Stimulated activated CD4-positive, alpha-beta T cell treated with anti-CD3 and anti-CD28 coated beads, Interleukin-1b, Interleukin-23, amount 100 ng/mL, for 1 hour (primary cell): ENCODE measurements around the gene SCMH1.
"Not testable (repeated sequence)": the region's sequence is repeated elsewhere in the genome, so short reads cannot be mapped to it uniquely, and the experiment has no call there.

ENCODE experiments used
- DNase-seq, 2 donors: peaks; one replicate each; pipeline ENCODE4 v3.0.0-alpha.2; 2020; ENCODE audit warnings: low read depth in 2 of 2

Gene SCMH1

DNA sequence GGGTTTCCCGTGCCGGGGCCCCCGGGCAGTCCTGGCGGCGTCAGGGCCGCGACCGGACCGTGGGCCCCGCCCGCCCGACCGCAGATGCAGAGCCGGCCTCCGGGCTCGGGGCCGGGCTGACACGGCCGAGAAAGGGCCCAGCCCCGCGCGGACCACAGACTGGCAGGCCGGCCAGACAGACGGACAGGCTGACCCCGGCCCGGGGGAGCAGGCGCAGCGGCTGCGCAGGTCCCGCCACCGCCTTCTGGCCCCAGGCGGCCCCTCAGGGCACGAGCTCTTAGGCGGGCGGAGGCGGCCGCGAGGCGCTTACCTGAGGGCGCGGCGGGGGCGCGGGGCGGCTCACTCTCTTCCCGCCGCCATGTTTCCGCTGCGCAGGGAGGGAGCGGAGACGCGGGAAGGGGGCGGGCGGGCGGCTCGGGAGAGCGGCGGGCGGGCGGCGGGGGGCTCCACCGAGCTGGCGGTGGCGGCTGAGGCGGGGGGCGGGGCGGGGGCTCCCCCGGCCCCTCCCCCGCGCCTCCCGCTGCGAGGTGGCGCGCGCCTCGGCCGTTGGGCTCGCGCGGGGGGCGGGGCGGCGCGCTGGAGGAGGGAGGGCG is at the start of gene SCMH1:
TSS of gene SCMH1 (minus strand) at position 558 of the 593 bp plus-strand sequence. CDS start 56,173 bp downstream, outside the sequence.
- DNase-seq = peak; percentile 7 to 32

DNA sequence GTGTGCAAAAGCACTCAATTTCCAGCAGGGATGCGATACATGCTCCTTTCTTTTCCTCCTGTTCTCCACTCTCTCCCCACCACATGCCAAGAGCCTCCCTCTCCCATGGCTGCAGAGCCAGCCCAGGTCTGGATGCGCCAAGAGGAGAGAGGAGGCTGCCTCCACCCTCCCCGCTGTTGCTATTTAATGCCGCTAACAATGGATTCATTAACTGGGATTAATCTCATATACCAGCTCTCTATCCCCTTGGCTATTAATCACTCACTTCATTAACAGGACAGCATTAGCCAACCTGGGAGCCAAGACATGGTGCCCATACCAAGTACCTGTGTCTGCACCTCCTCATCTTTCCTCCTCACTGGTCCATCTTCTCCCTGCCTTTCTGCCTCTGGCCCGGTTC is 49.1 kb upstream of the SCMH1 start:
- no peak for DNase-seq

DNA sequence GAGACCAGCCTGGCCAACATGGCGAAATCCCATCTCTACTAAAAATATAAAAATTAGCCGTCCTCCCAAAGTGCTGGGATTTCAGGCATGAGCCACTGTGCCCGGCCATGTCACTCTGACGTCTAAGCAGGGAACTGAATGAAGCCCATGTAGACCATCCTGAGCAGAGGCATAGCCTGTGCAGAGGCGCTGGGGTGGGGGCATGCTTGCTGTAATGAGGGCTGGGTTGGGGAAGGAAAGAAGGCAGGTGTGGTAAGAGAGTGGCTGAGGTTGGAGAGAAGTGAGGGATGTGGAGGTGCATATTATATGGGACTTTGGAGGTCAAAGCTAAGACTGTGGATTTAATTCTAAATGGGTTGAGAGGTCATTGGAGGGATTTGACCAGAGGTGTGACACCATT is 47.1 kb upstream of the SCMH1 start:
- no peak for DNase-seq

DNA sequence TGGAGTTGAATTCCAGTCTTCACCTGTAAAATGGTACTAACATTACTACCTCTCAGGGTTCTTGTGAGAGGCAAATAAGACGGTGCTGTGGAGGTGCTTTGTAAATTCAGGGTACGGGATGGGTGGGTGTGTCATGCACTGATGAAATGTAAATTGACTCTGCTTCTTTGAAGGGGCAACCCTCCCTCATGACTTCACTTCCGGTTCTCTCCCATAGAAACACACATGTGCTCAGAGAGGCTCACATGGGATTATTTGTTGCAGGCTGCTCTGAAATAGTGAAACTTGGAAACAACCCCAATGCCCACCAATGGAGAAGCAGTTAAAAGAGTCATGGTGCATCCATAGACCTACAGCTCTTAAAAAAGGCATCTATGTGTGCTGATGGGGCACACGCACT is 44.9 kb upstream of the SCMH1 start:
- no peak for DNase-seq

DNA sequence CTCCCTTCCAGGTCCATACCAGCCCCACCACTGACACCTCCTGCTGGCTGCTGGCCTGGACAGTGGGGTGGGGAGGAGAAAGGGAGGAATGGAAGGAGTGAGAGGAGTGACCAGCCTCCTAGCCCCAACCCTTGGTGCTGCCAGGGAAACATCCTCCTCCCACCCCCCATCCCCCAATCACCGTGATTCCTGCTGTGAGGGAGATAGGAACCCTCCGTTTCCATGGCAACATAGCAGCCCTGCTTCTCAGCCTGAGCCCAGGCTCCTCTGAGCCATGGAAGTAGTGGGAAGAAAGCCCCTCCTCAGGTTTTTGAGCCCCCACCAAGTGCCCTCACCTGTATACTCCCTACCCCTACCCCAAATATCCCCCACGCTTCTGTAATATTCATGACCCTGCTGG is 44.4 kb upstream of the SCMH1 start:
- no peak for DNase-seq

DNA sequence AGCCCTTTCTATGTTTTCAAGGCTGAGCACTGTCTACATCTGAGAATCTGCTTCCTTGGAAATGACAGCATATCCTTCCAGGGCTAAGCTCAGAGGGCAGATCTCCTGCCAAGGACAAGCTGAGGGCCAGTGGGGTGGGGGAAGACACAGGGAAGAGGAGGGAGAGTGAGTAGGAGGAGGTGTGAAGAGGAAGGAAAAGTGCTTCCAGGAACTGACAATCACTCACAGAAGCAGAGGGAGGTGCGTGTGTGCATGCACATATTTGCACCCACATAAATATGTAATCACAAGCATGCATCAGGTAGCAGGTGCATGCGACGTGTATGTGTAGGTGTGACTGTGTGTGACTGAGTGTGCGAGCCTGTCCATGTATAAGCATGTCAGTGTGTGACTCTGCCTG is 43.7 kb upstream of the SCMH1 start:
- no peak for DNase-seq

DNA sequence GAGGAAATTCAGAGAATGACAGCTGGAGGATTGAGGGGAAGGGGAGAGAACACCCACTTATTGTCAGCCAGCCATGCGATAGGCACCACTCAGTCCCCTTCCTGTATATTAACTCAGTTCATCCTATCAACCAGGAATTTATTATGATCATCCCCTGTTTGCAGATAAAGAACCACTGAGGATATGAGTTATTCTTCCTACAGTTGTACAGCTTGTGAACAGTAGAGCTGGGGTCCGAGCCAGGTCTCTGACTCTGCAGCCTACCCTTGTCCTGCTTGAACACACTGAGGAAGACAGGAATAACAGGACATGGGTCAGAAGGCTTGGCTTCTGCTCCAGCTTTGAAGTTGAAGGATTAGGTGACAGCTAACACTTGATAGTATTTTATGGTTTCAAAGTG is 42.0 kb upstream of the SCMH1 start:
- no peak for DNase-seq

DNA sequence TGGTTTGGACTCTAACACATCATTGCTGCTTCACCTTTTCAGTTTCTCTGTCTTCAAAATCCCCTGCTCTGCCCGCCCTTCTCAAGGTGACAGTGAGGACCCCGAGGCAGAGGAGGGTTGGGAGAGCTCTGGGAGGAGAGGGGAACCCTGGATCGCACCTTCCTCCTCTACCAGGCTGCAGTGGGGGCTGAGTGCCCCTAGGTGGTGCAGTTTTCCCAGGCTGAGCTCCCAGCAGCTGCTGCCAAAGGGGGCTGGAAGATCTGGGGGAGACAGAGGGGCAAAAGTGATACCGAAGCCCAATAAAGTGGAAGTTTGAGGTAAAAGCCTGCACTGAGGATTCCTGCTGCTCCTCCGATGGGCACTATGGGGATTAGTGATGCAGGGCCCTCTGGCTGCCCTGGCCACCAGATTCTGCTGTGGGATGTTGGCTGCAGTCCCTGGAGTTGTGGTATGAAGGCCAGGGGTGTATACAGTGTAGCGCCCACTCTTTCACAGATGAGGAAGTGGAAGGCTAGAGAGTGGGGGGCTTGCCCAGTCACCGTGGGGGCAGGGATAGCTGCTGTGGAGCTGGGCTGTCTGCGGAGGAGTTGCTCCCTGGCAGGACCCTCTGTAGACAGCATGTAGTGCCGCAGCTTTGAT is 40.7 kb upstream of the SCMH1 start:
- DNase-seq = no peak

DNA sequence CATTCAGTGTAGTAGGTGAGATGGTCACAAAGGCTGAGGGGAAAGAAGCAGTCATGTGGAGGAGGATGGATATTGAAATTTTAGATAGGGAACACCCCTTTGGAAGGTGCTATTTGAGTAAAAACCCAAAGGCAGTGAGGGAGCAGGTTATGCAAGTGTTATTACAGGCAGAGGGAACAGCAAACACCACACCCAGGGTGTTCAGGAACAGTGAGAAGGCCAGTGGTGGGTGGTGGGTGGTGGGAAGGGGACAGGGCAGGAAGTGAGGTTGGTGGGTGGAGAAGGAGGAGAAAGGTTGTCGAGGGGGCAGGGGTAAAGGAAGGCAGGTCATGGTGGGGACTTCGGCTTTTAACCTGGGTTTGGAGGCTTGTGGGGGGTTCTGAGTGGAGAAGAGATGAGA is 39.2 kb upstream of the SCMH1 start:
- no peak for DNase-seq

DNA sequence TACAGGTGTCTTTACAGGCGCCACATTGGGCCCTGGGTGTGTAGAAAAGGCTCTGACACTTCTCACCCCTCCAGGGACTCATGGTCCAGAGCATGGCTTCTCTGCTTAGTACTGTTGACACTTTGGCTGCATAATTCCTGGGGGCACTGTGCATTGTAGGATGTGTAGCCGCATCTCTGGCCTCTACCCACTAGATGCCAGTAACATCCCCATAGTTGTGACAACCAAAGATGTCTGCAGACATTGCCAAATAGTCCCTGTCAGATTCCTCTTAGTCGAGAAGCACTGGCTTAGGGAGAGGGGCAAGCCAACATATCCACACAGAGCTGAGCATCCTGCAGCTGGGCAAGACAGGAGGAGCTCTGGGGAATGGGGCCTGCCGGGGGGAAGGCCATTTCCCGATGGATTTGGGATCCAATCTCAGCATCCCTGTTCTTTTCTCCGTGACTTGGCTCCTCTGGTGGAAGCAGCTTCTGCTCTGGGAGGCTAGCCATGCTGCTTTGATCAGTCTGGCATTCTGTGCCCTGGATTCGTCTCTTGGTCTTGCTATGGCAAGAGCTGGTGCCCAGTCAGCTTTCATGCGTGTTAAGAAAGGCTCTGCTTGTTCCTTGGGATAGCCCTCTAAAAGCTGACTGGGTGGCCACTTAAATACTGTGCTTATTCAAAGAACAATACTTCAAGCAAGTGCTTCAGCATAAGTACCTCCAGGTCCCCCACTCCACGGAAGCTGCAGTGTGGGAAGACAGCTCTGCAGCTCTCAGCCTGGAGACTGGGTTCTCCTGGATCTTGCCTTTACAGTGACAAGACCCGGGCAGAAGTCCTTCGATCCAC is 38.3 kb upstream of the SCMH1 start:
- DNase-seq = no peak

DNA sequence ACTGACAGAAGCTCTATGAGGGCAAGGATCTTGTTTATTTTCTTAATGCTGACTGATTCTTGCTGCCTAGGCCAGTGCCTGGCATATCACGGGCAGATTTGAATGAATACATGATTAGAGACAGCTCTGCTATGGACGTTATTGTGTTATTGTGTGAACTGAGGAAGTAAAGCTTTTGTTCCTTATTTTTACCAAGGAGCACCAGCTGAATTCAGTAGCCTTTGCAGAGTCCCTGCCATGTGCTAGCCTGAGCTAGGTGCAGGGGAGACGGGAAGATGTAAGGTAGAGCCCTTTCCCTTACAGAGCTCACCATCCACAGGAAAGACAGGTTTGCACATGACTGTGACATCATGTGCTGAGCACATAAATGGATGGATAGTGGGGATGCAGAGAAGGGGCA is 36.0 kb upstream of the SCMH1 start:
- DNase-seq = no peak

DNA sequence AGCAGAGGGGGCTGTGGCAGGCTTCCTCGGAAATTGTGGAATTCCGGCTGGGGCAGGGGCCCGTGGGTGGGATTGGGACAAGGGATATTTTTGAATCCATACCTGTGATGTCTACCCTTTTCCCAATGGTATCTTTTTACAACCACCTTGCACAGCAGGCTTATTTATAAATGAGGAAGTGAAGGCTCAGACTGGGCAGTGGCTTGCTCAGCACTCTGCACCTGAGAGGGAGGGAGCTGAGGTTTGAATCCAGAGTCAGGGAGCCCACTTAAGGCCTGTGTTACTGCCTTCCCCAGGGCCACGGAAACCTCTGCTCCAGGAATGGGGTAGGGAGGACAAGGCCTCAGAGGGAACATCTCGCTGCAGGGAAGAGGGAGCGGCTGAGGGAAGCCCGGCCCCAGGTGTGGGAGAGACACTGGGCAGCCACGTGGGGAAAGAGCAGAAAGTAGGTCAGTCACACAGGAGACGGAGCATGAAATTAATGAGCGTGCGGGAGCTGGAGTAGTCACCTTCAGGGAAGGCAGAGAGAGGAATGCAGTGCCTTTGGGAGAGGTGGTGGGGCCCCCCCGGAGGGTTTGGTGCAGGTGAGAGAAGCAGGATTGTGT is 35.4 kb upstream of the SCMH1 start:
- DNase-seq = no peak

DNA sequence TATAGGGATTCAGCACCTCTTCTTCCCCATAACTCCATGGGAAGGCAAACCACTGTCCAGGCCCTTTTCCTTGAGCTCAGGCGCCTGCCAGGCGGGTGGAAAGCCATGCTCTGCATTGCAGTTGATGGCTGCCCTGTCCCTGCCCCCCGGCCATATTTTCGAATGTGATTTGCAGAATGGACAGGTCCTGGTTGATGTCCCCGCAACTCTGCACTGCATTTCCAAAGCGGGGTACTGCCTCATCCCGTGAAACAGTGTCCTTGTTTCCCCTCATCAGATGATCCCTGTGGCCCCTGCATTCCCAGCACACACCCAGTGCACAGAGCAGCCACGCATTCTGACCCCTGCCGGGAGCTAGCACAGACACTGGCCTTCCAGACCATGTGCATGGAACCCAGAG is 33.7 kb upstream of the SCMH1 start:
- no peak for DNase-seq

DNA sequence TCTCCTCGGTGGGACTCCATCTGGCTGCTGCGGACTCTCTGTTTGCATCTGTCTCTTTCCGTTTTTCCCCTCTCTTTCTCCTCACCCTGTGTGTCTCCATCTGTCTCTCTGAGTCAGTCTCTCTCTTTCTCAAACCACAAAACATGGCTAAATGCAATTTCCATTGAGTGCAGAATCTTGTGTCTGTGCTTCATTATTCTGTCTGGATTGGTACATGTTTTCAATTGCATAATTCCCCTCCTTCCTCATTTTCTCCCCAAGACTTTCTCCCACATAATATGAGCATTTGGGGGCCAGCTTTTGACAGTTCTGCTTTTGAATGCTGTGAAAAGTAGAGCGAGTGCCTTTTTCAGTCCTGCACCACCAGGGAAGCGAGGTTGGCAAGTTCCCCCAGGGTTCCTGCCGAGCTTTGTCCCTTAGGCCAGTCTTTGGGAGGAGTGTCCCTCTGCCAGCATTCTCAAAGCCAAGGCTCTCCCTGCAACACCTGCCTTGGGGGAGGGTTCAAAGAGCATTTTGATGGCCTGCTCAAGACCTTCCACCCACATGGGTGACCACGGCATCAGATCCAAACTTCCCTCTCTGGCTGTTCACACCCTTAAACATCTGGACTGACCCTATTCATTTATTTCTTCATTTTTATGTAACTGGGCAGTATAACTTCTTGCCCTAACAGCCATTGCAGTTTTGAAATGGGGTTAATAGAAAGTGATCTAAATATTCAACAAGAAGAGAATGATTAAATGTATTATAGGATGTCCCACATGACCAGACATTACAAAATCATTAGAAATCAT is 32.8 kb upstream of the SCMH1 start:
- DNase-seq = no peak

DNA sequence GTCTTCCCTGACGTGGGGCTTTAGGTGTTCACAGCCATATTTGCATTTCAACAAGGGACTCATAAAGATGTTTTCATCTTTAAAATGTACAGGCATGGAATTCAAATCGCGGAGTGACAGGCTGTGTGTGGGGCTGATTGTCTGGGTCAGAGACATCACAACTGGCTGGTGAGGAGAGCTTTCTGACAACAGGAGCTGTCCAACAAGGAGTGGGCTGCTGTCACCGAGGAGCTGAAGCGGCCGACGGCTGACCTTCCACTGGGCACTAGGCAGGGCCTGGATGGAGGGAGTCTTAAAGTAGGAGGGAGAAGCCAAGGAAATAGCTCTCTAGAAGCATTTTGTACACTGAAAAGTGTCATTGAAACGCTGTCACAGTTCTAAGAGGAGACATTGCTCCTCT is 30.5 kb upstream of the SCMH1 start:
- no peak for DNase-seq

DNA sequence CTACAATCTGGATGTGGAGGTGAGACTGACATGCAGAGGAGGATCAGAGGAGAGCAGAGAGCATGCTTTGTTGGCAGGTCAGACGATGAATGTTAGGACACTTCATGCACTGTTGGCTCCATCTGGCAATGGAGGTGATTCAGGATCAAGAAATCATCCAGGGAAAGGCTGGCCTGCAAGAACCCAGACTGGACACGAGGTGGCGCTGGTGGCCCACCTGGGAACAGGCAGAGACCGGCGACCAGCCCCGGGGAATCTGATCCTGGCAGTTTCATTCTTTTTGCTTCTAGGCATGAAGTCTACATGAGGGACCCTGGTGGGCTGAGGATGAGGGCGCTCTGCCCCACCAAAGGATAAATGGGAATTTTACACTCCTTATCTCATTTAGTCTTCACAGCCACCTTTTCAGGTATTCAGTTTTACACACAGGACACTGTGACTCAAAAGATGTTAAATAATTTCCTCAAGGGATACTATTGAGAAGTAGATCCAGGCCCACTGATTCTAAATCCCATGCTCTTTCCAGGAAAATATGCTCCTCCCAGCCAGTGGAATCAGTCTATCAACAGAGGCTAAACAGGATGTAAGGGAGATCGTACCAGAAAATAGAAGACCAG is 26.2 kb upstream of the SCMH1 start:
- peak; percentile 15 to 38 for DNase-seq

DNA sequence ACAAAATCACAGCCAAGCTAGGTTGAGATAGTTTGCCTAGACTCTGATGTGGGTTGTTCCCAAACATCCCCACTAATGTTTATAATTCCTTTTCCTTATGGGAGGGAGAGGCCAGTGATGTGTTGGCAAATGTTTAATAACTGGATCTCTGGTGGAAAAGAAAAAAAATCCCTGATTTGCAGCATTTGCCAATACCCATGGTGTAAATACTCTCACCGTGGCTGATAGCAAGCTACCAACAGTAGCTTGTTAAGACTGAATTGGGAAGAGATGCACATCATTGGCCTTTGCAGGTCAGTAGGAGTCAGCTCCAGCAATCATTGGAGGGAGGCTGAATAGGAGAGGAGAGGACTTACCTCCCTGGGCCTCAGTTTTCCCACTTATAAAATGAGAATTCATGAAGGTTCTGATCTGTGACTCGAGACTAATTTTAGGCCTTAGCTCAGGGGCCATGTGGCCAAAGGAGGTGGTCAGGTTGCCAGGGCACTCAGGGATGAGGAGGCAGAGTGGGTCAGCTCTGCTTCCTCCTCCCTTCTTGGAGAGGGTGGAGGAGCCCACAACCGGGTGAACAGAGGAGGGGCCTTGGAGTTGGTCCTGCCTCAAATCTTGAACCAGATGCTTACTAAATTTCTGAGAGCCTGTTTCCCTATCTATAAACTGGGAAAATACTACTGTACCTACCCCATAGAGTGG is 20.0 kb upstream of the SCMH1 start:
- DNase-seq = no peak

DNA sequence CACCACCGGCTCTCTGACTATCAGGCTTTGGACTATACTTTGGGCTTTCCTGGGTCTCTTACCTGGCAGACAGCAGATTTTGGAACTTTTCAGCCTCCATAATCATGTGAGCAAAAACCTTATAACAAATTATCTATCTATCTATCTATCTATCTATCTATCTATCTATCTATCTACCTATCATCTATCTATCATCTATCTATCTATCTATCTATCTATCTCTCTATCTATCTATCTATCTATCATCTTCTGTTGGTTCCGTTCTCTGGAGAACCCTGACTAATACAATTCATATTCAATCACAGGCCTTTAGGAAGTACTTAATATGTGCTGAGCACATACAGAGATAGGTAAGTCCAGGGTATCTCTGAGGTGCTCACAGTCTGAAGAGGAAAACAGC is 18.7 kb upstream of the SCMH1 start:
- no peak for DNase-seq

DNA sequence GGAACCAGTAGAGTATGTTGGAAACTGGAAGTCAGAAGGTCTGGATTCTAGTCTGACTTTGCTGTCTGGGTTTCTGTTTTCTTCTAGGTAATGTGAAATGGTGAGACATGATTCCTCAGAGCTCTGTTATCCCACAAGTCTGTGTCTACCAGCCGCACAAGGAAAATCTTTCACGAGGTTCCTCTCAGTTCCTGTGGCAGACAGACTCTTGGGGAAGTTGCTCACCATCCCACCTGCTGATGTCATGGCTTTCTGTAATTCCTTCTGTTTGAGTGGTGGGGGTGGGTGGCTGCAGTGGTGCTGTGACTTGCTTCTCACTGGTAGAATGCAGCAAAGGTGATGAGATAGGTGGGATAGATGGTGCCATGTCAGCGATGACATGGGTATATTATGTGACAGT is 17.1 kb upstream of the SCMH1 start:
- no peak for DNase-seq

DNA sequence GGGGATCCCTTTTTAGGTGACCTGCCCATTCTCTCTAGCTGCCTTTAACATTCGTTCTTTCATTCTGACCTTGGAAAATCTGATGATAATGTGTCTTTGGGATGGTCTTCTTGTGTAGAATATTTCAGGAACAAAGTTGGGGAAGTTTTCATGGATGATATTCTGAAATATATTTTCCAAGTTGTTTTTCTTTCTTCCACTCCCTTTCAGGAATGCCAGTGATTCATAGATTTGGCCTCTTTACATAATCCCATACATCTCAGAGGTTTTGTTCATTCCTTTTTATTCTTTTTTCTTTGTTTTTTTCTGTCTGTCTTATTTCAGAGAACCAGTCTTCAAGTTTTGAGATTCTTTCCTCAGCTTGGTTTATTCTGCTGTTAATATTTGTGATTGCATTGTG is 13.9 kb upstream of the SCMH1 start:
- no peak for DNase-seq

DNA sequence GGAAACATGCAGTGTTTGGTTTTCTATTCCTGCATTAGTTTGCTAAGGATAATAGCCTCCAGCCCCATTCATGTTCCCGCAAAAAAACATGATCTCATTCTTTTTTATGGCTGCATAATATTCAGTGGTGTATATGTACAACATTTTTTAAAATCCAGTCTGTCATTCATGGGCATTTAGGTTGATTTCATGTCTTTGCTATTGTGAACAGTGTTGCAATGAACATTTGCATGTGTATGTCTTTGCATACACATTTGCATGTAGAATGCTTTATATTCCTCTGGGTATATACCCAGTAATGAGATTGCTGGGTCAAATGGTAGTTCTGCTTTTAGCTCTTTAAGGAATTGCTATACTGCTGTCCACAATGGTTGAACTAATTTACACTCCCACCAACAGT is 9.0 kb upstream of the SCMH1 start:
- not testable (repeated sequence) for DNase-seq
